IMR-90 (cell line): ENCODE results near the gene MRPL23. TPM values are rescaled to one million over a fixed set of nuclear protein-coding genes. Genes with fewer than 3 reads are reported as not detected.

Source experiments
- ATAC-seq: fragments of 200-7000 bp; cut with Tn5 transposase; 2 replicates; pipeline ENCODE4 v1.9.1; 2020; ENCODE audit warnings: low read depth, mild to moderate bottlenecking, moderate library complexity
- BruUV-seq: library from RNA; stranded (reverse); fragments of 400-500 nt; replicated peaks from 2 replicates; lab custom pipeline; 2021; lab: Mats Ljungman, UMichigan
- CTCF ChIA-PET: fragments of 300-600 bp; formaldehyde crosslinking; extraction: SDS; loops from one replicate; lab custom pipeline; 2021; ENCODE audit warnings: antibody characterized with exemption; lab: Yijun Ruan, JAX
- POLR2A ChIA-PET: fragments of 300-600 bp; sonication (Branson Sonifier 250); formaldehyde crosslinking; loops from one replicate; lab custom pipeline; 2022; ENCODE audit warnings: antibody characterized with exemption; ENCODE audit not compliant: unreplicated experiment; lab: Charles Lee
- DNase-seq: peaks from one replicate; pipeline ENCODE4 v3.0.0; 2013
- H2AFZ ChIP-seq: replicated peaks from 2 replicates; pipeline ENCODE3; 2013; ENCODE audit warnings: low read length, mild to moderate bottlenecking; ENCODE audit not compliant: poor library complexity
- H2AK5ac ChIP-seq: 2 replicates; pipeline ENCODE4 v1.6.1; 2013; ENCODE audit warnings: low read depth, low read length, inconsistent platforms
- H2AK9ac ChIP-seq: replicated peaks from 2 replicates; pipeline ENCODE3; 2013; ENCODE audit warnings: mild to moderate bottlenecking, low read depth, low read length, moderate library complexity; ENCODE audit not compliant: poor library complexity
- H2BK120ac ChIP-seq: 2 replicates; pipeline ENCODE4 v1.6.1; 2013; ENCODE audit warnings: low read depth, low read length, inconsistent platforms
- H2BK15ac ChIP-seq: 3 replicates; pipeline ENCODE4 v1.6.1; 2013; ENCODE audit warnings: low read depth, low read length, inconsistent platforms
- H2BK20ac ChIP-seq: 2 replicates; pipeline ENCODE4 v1.6.1; 2013; ENCODE audit warnings: low read depth, mild to moderate bottlenecking, inconsistent platforms, low read length, moderate library complexity
- H2BK5ac ChIP-seq: 2 replicates; pipeline ENCODE4 v1.6.1; 2013; ENCODE audit warnings: mild to moderate bottlenecking, low read depth, low read length, inconsistent platforms; ENCODE audit not compliant: poor library complexity, severe bottlenecking
- H3K14ac ChIP-seq: replicated peaks from 2 replicates; pipeline ENCODE4 v1.6.1; 2013; ENCODE audit warnings: low read depth, low read length, inconsistent platforms
- H3K18ac ChIP-seq: 2 replicates; pipeline ENCODE4 v1.6.1; 2013; ENCODE audit warnings: low read depth, low read length, control low read depth
- H3K23ac ChIP-seq: 2 replicates; pipeline ENCODE4 v1.6.1; 2013; ENCODE audit warnings: low read depth, low read length, inconsistent platforms
- H3K27ac ChIP-seq: 2 replicates; pipeline ENCODE4 v1.5.1; 2013; ENCODE audit warnings: mild to moderate bottlenecking, control low read depth, low read length; ENCODE audit not compliant: insufficient read depth
- H3K27me3 ChIP-seq: 2 replicates; pipeline ENCODE4 v1.6.1; 2013; ENCODE audit warnings: low read length; ENCODE audit not compliant: control insufficient read depth, insufficient read depth
- H3K36me3 ChIP-seq: 2 replicates; pipeline ENCODE4 v1.6.1; 2013; ENCODE audit warnings: low read length, mixed read lengths; ENCODE audit not compliant: control insufficient read depth, insufficient read depth
- H3K4ac ChIP-seq: 2 replicates; pipeline ENCODE4 v1.6.1; 2013; ENCODE audit warnings: low read depth, low read length, inconsistent platforms
- H3K4me1 ChIP-seq: 2 replicates; pipeline ENCODE4 v1.6.1; 2013; ENCODE audit warnings: low read length, mixed read lengths; ENCODE audit not compliant: control insufficient read depth, insufficient read depth
- H3K4me2 ChIP-seq: 2 replicates; pipeline ENCODE4 v1.6.1; 2013; ENCODE audit warnings: low read depth, mild to moderate bottlenecking, control low read depth, low read length, moderate library complexity
- H3K4me3 ChIP-seq: 2 replicates; pipeline ENCODE4 v1.5.1; 2013; ENCODE audit warnings: low read depth, mild to moderate bottlenecking, control low read depth, low read length, moderate library complexity; ENCODE audit not compliant: insufficient read depth
- H3K56ac ChIP-seq: 2 replicates; pipeline ENCODE4 v1.6.1; 2013; ENCODE audit warnings: low read length, inconsistent platforms; ENCODE audit not compliant: insufficient read depth; ENCODE audit errors: extremely low read depth
- H3K79me1 ChIP-seq, 2 experiments: 2 replicates each; pipeline ENCODE4 v1.6.1; 2013; ENCODE audit warnings: low read length in 2 of 2, inconsistent platforms in 1 of 2, low read depth in 1 of 2
- H3K9ac ChIP-seq: 2 replicates; pipeline ENCODE4 v1.6.1; 2013; ENCODE audit warnings: low read depth, low read length, control low read depth
- H3K9me1 ChIP-seq: 2 replicates; pipeline ENCODE4 v1.6.1; 2013; ENCODE audit warnings: low read length, inconsistent platforms; ENCODE audit not compliant: insufficient read depth
- H3K9me3 ChIP-seq: 2 replicates; pipeline ENCODE4 v1.6.1; 2013; ENCODE audit warnings: low read length; ENCODE audit not compliant: control insufficient read depth, insufficient read depth
- H4K20me1 ChIP-seq: 2 replicates; pipeline ENCODE4 v1.6.1; 2013; ENCODE audit warnings: low read length, inconsistent platforms; ENCODE audit not compliant: insufficient read depth
- H4K5ac ChIP-seq: 2 replicates; pipeline ENCODE4 v1.6.1; 2013; ENCODE audit warnings: mild to moderate bottlenecking, low read depth, low read length, control low read depth
- H4K8ac ChIP-seq, 2 experiments: 2 replicates each; pipeline ENCODE4 v1.6.1; 2013; ENCODE audit warnings: low read depth in 2 of 2, low read length in 2 of 2, control low read depth in 1 of 2, inconsistent platforms in 1 of 2
- H4K91ac ChIP-seq: 2 replicates; pipeline ENCODE4 v1.6.1; 2013; ENCODE audit warnings: low read depth, low read length, inconsistent platforms; ENCODE audit not compliant: insufficient read depth
- BHLHE40 ChIP-seq: fragments of 150-350 bp; IDR thresholded peaks from 2 replicates; pipeline ENCODE4 v1.6.1; 2016; ENCODE audit warnings: mild to moderate bottlenecking, low read depth, low read length
- CEBPB ChIP-seq: IDR thresholded peaks from 2 replicates; pipeline ENCODE4 v1.6.1; 2012; ENCODE audit warnings: low read depth, low read length, improper control_type of control experiment
- CHD1 ChIP-seq: IDR thresholded peaks from 2 replicates; pipeline ENCODE4 v1.6.1; 2012; ENCODE audit warnings: low read depth, low read length, improper control_type of control experiment
- CTCF ChIP-seq: conservative IDR thresholded peaks from 2 replicates; pipeline ENCODE4 v1.5.1; 2012; ENCODE audit warnings: mild to moderate bottlenecking, low read depth, low read length, improper control_type of control experiment
- ELK1 ChIP-seq: fragments of 150-350 bp; IDR thresholded peaks from 2 replicates; pipeline ENCODE4 v1.6.1; 2016; ENCODE audit warnings: low read depth, mild to moderate bottlenecking, low read length, moderate library complexity, borderline replicate concordance
- FOS ChIP-seq: fragments of 150-350 bp; IDR thresholded peaks from 2 replicates; pipeline ENCODE4 v1.6.1; 2016; ENCODE audit warnings: low read depth, low read length
- MAZ ChIP-seq: IDR thresholded peaks from 2 replicates; pipeline ENCODE4 v1.6.1; 2012; ENCODE audit warnings: low read depth, mild to moderate bottlenecking, low read length, improper control_type of control experiment, moderate library complexity, borderline replicate concordance
- POLR2A ChIP-seq: IDR thresholded peaks from 2 replicates; pipeline ENCODE4 v1.6.1; 2012; ENCODE audit warnings: mild to moderate bottlenecking, low read depth, low read length
- RAD21 ChIP-seq: IDR thresholded peaks from 2 replicates; pipeline ENCODE4 v1.6.1; 2012; ENCODE audit warnings: low read length, improper control_type of control experiment
- RCOR1 ChIP-seq: IDR thresholded peaks from 2 replicates; pipeline ENCODE4 v1.6.1; 2012; ENCODE audit warnings: mild to moderate bottlenecking, low read length, improper control_type of control experiment; ENCODE audit not compliant: insufficient replicate concordance
- RFX5 ChIP-seq: IDR thresholded peaks from 2 replicates; pipeline ENCODE4 v1.8.0; 2012; ENCODE audit warnings: low read depth, mild to moderate bottlenecking, low read length, moderate library complexity
- SMC3 ChIP-seq: fragments of 150-350 bp; IDR thresholded peaks from 2 replicates; pipeline ENCODE4 v1.6.1; 2016; ENCODE audit warnings: low read depth, mild to moderate bottlenecking, antibody characterized with exemption, low read length, moderate library complexity
- WGBS, 2 experiments: methylation state at CpG; one replicate each; pipeline versions ENCODE4 v1.1.5 to v1.1.7; 2013; ENCODE audit warnings: missing lambda C conversion rate in 2 of 2; ENCODE audit not compliant: insufficient read length in 1 of 2; ENCODE audit errors: extremely low coverage in 2 of 2; 5-methylcytosine and 5-hydroxymethylcytosine counted together
- dilution Hi-C: fragments of 300-500 bp; cut with HindIII; formaldehyde crosslinking; loops from one replicate; pipeline ENCODE4 v1.14.3; 2018; ENCODE audit warnings: low sequenced_read_pairs; ENCODE audit not compliant: unreplicated experiment
- in situ Hi-C: fragments of 300-500 bp; cut with MboI; formaldehyde crosslinking; loops from 3 replicates; pipeline ENCODE4 v1.14.3; 2019; ENCODE audit warnings: low sequenced_read_pairs, inconsistent platforms, mixed read lengths
- intact Hi-C: fragments of 100-400 bp; cut with micrococcal nuclease; formaldehyde crosslinking; loops from 2 replicates; pipeline ENCODE4 v1.10.0; 2022
- polyA plus RNA-seq, 3 experiments: library from polyadenylated mRNA; depleted of rRNA; stranded (reverse); fragments of >200 nt; gene quantifications; 2 replicates each; pipeline ENCODE4 v1.2.3, GENCODE V29; 2012; ENCODE audit warnings: low replicate concordance in 1 of 3
- total RNA-seq: library from RNA; depleted of rRNA; stranded (reverse); fragments of >200 nt; gene quantifications from 2 replicates; pipeline ENCODE4 v1.2.3, GENCODE V29; 2012

Gene MRPL23
- total and polyA plus RNA-seq, 2 of the 4 experiments (the other 2 are of a cell fraction): 68.4 to 114 TPM

- H3K27ac ChIP-seq: no peak overlapping the region
- no peak overlapping the region for H3K9ac ChIP-seq
- no peak overlapping the region for H3K4me3 ChIP-seq
- H2BK5ac ChIP-seq: no peak overlapping the region
- no TSS peak for BruUV-seq
- in situ Hi-C loops (no loop called here), dilution Hi-C loops (no loop called here), intact Hi-C loops (no loop called here)
- no peaks in the 10 kb centered on the region for H3K4me1 ChIP-seq
- ATAC-seq (no peak), DNase-seq (no peak)
- H3K36me3 ChIP-seq: no peaks in the 10 kb centered on the region
- no peak overlapping the region for H3K18ac ChIP-seq
- H3K56ac ChIP-seq: no peak overlapping the region
- H2BK120ac ChIP-seq: no peak overlapping the region
- no peaks in the 10 kb centered on the region for H3K79me1 ChIP-seq
- H3K27me3 ChIP-seq: peaks cover 12% of the 10 kb centered on the region
- H3K4me2 ChIP-seq: no peak overlapping the region
- H4K20me1 ChIP-seq: no peaks in the 10 kb centered on the region
- H3K4ac ChIP-seq: no peak overlapping the region
- H3K14ac ChIP-seq: no peak overlapping the region
- H3K9me1 ChIP-seq: no peaks in the 10 kb centered on the region
- no peak overlapping the region for H2BK20ac ChIP-seq
- ChIA-PET POLR2A (no interaction called here), CTCF (no interaction called here)
- no peaks in the 10 kb centered on the region for H3K9me3 ChIP-seq
- no peak overlapping the region for H4K5ac ChIP-seq
- TF ChIP-seq RAD21 (no peak), MAZ (no peak), CTCF (no peak), RFX5 (no peak), CHD1 (no peak), FOS (no peak), ELK1 (no peak), POLR2A (no peak), RCOR1 (no peak), CEBPB (no peak), BHLHE40 (no peak), SMC3 (no peak)
- H2AK9ac ChIP-seq: no peak overlapping the region
- WGBS, 2 experiments: 70% methylated on average over 9 of the region's 22 CpGs; no CpG with 5 or more reads in 1 of the 2 experiments
- no peak overlapping the region for H4K8ac ChIP-seq
- H3K23ac ChIP-seq: no peak overlapping the region
- no peak overlapping the region for H2AK5ac ChIP-seq
- H2BK15ac ChIP-seq: no peak overlapping the region
- H4K91ac ChIP-seq: no peak overlapping the region
- no peak overlapping the region for H2AFZ ChIP-seq
These were observed 23.8 kb upstream of the MRPL23 start for GRCh38 chr11:1923201-1923956.
